Gastroesophageal sphincter (tissue), 3 donors: Measurements from ENCODE around the gene PRDM15.

Experiments
- EP300 ChIP-seq: sonication (generic); formaldehyde crosslinking; IDR thresholded peaks from one replicate; pipeline ENCODE4 v1.6.1; 2017; ENCODE audit warnings: antibody characterized with exemption, mild to moderate bottlenecking
- POLR2A ChIP-seq, 2 donors: fragments of 450-650 bp; IDR thresholded peaks; one replicate each; pipeline ENCODE4 v1.6.1; 2017; ENCODE audit warnings: antibody characterized with exemption in 2 of 2, mild to moderate bottlenecking in 2 of 2, moderate library complexity in 1 of 2
- TF ChIP-seq, protein P1 (sequence below), 4 experiments: fragments of 200-600 bp in 2 of 4; fragments of 450-650 bp in 2 of 4; sonication (generic) in 1 of 4; IDR thresholded peaks; one replicate each; pipeline ENCODE4 v1.5.1; 2017 to 2019; ENCODE audit warnings: antibody characterized with exemption in 4 of 4, mild to moderate bottlenecking in 2 of 4, moderate library complexity in 2 of 4

DNA sequence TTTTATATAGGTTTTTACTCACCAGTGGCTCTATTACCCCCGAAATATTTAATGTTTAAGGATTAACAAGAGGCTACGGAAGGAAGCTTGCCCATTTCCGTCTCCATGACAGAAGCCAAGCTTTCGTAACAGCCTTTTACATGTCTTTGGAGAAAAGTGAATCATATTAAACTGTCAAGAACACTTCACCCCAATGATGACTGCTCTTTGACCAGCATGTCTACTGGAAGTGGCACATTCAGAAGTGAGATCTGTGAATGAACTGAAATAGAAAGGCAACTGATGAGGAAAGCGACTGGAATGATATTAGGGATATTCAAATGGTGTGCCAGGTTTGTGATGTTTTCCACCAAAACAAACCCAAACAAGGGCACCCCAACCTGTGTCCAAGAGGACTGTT is 8.5 kb upstream of the PRDM15 start:
- TF ChIP-seq, protein P1, sequence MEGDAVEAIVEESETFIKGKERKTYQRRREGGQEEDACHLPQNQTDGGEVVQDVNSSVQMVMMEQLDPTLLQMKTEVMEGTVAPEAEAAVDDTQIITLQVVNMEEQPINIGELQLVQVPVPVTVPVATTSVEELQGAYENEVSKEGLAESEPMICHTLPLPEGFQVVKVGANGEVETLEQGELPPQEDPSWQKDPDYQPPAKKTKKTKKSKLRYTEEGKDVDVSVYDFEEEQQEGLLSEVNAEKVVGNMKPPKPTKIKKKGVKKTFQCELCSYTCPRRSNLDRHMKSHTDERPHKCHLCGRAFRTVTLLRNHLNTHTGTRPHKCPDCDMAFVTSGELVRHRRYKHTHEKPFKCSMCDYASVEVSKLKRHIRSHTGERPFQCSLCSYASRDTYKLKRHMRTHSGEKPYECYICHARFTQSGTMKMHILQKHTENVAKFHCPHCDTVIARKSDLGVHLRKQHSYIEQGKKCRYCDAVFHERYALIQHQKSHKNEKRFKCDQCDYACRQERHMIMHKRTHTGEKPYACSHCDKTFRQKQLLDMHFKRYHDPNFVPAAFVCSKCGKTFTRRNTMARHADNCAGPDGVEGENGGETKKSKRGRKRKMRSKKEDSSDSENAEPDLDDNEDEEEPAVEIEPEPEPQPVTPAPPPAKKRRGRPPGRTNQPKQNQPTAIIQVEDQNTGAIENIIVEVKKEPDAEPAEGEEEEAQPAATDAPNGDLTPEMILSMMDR (IDR thresholded peaks at IDR 0.05), result no peak
- TF ChIP-seq POLR2A (IDR thresholded peaks at IDR 0.05), result no peak
- TF ChIP-seq EP300, result no peak
